ENCODE data around the gene MAD1L1.

MAD1L1 gene

DNA sequence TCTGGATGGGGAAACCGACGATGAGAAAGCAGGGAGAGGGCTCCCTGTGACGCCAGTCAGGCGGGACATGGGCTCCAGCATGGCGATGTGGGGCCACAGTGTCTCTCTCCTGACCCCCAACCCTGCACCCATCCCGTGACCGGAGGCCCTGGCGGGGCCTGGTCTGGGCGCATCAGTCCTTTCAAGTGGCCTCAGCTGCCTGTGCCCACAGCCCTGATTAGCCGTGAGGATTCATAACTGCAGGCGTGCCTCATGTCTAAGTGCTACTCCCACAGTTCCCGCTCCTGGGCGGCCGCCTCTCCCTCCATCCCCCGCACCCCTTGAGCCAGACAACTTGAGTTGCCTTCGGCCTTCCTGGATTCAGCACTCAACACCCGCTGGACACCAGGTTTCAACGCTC is 321.9 kb downstream of the MAD1L1 start:
- Mint-ChIP-seq H3K4me3 (no peak overlapping the region), H3K27ac (no peak overlapping the region), H3K36me3 (ENCODE audit: low read depth) (peaks cover 5% of the 10 kb centered on the region), H3K4me1 (peaks cover 56% of the 10 kb centered on the region), H3K9me3 (no peaks in the 10 kb centered on the region), H3K27me3 (ENCODE audit: low read depth, poor library complexity) (peaks cover 6% of the 10 kb centered on the region)
- TF ChIP-seq, protein P1, sequence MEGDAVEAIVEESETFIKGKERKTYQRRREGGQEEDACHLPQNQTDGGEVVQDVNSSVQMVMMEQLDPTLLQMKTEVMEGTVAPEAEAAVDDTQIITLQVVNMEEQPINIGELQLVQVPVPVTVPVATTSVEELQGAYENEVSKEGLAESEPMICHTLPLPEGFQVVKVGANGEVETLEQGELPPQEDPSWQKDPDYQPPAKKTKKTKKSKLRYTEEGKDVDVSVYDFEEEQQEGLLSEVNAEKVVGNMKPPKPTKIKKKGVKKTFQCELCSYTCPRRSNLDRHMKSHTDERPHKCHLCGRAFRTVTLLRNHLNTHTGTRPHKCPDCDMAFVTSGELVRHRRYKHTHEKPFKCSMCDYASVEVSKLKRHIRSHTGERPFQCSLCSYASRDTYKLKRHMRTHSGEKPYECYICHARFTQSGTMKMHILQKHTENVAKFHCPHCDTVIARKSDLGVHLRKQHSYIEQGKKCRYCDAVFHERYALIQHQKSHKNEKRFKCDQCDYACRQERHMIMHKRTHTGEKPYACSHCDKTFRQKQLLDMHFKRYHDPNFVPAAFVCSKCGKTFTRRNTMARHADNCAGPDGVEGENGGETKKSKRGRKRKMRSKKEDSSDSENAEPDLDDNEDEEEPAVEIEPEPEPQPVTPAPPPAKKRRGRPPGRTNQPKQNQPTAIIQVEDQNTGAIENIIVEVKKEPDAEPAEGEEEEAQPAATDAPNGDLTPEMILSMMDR (IDR thresholded peaks at IDR 0.05) = no peak
- DNase-seq = no peak

DNA sequence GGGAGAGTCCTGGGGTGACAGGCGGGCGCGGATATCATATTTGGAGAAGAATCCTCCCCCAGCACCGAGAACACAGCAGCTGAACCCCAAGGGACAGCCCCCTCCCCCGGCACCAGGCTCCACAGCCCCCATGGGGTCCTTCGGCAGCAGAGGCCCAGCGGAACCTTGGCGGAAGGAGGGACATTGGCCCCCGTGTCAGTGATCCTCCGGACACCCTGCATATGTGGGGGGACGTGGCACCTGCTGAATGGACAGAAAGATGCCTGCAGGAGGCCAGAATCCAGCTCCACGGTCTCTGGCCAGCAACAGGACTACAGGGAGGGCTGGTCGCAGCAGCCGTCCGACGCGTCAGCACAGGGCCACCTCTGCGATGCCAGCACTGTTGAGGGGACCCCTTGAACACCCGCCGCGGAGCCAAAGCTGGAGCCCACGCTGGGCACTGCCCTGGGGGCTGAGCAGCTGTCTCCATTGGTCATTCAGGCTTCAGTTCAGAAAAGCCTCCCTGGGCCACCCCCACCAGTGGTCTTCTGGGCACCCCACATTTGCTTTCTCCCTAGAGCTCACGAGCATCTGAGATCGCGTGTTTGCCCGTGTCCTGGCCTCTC is 322.6 kb downstream of the MAD1L1 start:
- TF ChIP-seq, protein P1 (IDR thresholded peaks at IDR 0.05) = no peak
- H3K4me1 Mint-ChIP-seq = peaks cover 56% of the 10 kb centered on the region
- no peaks in the 10 kb centered on the region for H3K9me3 Mint-ChIP-seq
- no peak overlapping the region for H3K27ac Mint-ChIP-seq
- H3K4me3 Mint-ChIP-seq = no peak overlapping the region
- H3K36me3 Mint-ChIP-seq (ENCODE audit: low read depth) = peaks cover 5% of the 10 kb centered on the region
- H3K27me3 Mint-ChIP-seq (ENCODE audit: low read depth, poor library complexity) = peaks cover 6% of the 10 kb centered on the region
- DNase-seq = no peak

DNA sequence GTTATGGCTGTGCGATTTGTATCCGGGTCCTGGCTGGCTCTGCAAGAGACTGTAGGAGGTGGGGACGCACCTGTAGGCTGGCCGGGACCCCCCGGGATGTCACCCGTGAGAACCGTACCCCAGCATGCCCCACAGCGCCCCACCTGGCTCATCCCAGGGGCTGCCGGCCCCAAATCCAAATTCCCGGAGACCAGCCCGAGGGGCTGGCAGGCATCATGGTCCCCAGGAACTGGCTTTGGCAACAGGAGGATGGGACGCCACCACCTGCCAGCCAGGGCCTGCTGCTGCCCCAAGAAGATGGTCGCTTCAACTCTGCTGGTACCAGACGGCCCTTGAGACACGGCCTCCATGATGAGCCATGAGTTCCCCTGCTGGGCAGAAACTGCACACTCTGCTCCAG is 323.3 kb downstream of the MAD1L1 start:
- TF ChIP-seq, protein P1 (IDR thresholded peaks at IDR 0.05) = no peak
- Mint-ChIP-seq H3K27me3 (ENCODE audit: low read depth, poor library complexity) (peaks cover 6% of the 10 kb centered on the region), H3K9me3 (no peaks in the 10 kb centered on the region), H3K36me3 (ENCODE audit: low read depth) (peaks cover 5% of the 10 kb centered on the region), H3K27ac (no peak overlapping the region), H3K4me1 (peaks cover 56% of the 10 kb centered on the region), H3K4me3 (no peak overlapping the region)
- no peak for DNase-seq

DNA sequence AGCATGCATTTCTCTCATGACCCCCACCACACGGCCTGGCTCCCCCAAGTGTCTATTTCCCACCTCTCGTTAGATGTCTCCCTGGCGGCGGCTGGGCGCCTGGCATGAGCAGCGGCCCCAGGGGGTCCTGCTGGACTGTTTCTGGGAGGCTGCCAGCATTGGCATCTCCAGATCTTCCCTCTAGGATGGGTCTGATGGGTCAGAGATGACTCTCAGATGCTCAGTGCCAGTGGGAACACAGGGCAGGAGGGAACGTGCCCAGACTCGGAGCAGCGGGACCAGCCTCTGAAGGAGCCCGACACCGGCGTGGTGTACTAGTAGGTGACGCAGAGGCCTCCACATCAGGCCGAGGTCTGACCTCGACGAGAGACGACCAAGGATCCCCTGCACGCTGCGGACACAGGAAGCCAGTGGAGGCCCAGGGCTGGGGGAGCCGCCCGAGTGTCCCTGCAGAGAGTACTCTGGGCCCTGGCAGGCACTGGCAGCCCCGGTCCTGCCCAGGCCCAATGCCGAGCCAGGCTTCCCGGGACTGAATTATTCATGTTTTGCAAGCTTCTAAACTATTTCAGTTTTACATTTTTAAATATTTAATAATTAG is 323.8 kb downstream of the MAD1L1 start:
- Mint-ChIP-seq H3K4me3 (no peak overlapping the region), H3K27ac (peak overlapping the region; percentile 36), H3K36me3 (ENCODE audit: low read depth) (peaks cover 5% of the 10 kb centered on the region), H3K4me1 (peaks cover 51% of the 10 kb centered on the region), H3K9me3 (no peaks in the 10 kb centered on the region), H3K27me3 (ENCODE audit: low read depth, poor library complexity) (peaks cover 6% of the 10 kb centered on the region)
- no peak for DNase-seq
- TF ChIP-seq, protein P1 (IDR thresholded peaks at IDR 0.05) = no peak

DNA sequence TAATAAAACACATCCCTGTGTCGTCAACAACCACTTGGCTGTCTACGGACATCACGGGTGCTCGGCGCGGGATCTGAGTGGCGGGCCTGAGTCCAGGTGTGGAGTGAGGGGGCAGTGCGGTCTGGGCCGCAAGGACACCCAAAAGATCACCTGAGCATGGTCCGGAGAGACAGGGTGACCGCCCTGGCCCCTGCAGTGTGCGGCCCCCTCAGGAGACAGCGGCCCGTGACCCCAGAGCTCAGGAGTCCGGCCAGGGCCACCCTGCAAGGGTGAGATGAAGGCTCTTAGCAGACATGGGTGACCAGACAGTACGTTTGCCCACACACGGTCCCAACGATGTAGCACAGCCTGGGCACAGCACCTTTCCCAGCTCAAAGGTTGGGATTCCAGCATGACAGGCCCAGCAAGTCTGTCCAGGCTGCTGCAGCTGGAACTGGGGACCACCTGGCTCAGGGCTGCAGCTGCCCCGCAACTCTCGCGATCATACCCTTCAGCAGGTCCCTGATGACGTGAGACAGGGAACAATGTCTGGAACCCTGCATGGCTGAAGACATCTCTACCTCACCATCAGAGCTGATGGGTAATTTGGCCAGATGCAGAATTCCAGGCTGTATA is 324.9 kb downstream of the MAD1L1 start:
- DNase-seq = no peak
- peak overlapping the region; percentile 66 for H3K27ac Mint-ChIP-seq
- H3K27me3 Mint-ChIP-seq (ENCODE audit: low read depth, poor library complexity) = peaks cover 6% of the 10 kb centered on the region
- H3K4me3 Mint-ChIP-seq = no peak overlapping the region
- TF ChIP-seq, protein P1 (IDR thresholded peaks at IDR 0.05) = no peak
- no peaks in the 10 kb centered on the region for H3K9me3 Mint-ChIP-seq
- H3K4me1 Mint-ChIP-seq = peaks cover 40% of the 10 kb centered on the region
- peaks cover 5% of the 10 kb centered on the region for H3K36me3 Mint-ChIP-seq (ENCODE audit: low read depth)

Data from nephron progenitor cell (in vitro differentiated cells).